Naive thymus-derived CD8-positive, alpha-beta T cell (primary cell): ENCODE measurements around the gene CACNA1D. TPM values are rescaled to one million over a fixed set of nuclear protein-coding genes. Genes with fewer than 3 reads are reported as not detected.

Experiments
- ATAC-seq, 2 donors: fragments of 150-1000 bp; cut with Tn5 transposase in 1 of 2; sonication (Bioruptor Pico), chemical (Tn5 transposase) in 1 of 2; 1 replicate in 1 of 2; 2 replicates in 1 of 2; pipeline ENCODE4 v1.10.0; 2021; ENCODE audit warnings: mild to moderate bottlenecking in 2 of 2, moderate library complexity in 2 of 2
- POLR2A ChIA-PET: fragments of 350-600 bp; sonication (Branson Sonifier 250); formaldehyde crosslinking; loops from one replicate; lab custom pipeline; 2021; ENCODE audit warnings: antibody characterized with exemption; lab: Charles Lee
- DNase-seq, 10 donors: peaks; one replicate each; pipeline versions ENCODE4 v3.0.0 to v3.0.0-alpha.2; 2020 to 2022
- H3K27ac Mint-ChIP-seq, 10 donors: one replicate each; pipeline ENCODE4 v1.8.0; 2020 to 2022; ENCODE audit warnings: mild to moderate bottlenecking in 10 of 10, mixed read lengths in 10 of 10, moderate library complexity in 4 of 10, inconsistent platforms in 1 of 10
- H3K27me3 Mint-ChIP-seq, 5 donors: one replicate each; pipeline ENCODE4 v1.8.0; 2021 to 2022; ENCODE audit warnings: mixed read lengths in 5 of 5
- H3K36me3 Mint-ChIP-seq, 3 donors: one replicate each; pipeline ENCODE4 v1.8.0; 2020 to 2022; ENCODE audit warnings: mixed read lengths in 3 of 3, mild to moderate bottlenecking in 2 of 3, inconsistent platforms in 1 of 3
- H3K4me1 Mint-ChIP-seq, 4 donors: one replicate each; pipeline ENCODE4 v1.8.0; 2021 to 2022; ENCODE audit warnings: mixed read lengths in 4 of 4
- H3K4me3 Mint-ChIP-seq, 10 donors: one replicate each; pipeline ENCODE4 v1.8.0; 2020 to 2022; ENCODE audit warnings: mild to moderate bottlenecking in 10 of 10, mixed read lengths in 10 of 10, moderate library complexity in 6 of 10, inconsistent platforms in 1 of 10
- H3K9me3 Mint-ChIP-seq, 9 donors: one replicate each; pipeline ENCODE4 v1.8.0; 2020 to 2022; ENCODE audit warnings: mixed read lengths in 9 of 9, mild to moderate bottlenecking in 3 of 9, inconsistent platforms in 1 of 9, moderate library complexity in 1 of 9
- polyA plus RNA-seq, 3 donors: library from polyadenylated mRNA; unstranded; fragments of 300-500 nt; fragmentation: Illumina TruSeq; gene quantifications; one replicate each; pipeline ENCODE4 v1.2.3, GENCODE V29; 2021
- total RNA-seq, 8 experiments: library from RNA in 2 of 8; stranded (reverse) in 2 of 8; gene quantifications; one replicate each; pipeline ENCODE4 v1.2.3 and lab custom pipeline; 2021 to 2026

Gene CACNA1D
- total and polyA plus RNA-seq, 5 experiments from 2014 or later = not detected

DNA sequence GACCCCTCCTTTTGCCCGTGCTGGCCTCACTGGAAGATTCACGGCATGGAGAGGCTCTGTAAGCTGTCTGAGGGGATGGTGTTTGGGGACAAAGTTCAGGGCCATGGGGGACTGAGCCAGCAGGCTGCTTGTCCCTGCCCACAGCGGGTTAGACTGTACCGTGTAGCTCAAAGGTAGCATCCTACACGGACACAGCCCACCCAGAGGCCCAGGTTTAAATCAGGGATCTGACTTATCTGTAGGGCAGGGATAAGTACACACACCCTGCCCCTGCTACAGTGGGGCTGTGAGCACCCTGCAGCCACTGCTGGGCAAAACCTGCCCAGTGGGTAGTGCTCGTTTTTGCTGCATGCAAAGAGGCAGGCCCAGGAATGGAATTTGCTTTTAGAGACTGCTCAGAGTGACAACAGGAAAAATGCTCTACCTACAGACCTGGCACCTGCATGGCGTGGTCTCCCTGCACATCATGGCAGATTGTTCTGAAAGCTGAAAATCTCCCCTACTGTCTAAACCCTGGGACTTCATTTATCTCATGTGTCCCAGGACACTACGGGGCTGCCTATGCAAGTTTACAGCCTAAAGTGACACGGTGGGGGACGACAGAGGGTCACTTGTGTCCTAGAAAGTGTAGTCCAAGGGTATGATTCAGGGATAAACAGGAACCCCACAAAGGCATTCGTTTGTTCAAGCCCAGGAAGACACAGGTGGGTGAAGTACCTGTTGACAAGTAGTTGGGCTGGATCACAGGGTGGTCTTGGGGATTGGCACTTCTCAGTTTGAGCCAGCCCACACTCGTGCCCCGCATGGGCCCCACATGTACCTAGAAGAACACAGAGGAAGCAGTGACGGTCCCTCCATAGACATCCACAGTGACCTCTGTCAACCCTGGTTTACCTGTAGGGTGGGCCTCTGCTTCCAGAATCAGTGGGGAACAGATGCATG, 324.1 kb downstream of the CACNA1D start:
- Mint-ChIP-seq H3K4me3 (peak overlapping the region in 1 of 10 donors; percentile 30), H3K36me3 (no peaks in the 10 kb centered on the region), H3K4me1 (no peaks in the 10 kb centered on the region), H3K9me3 (no peaks in the 10 kb centered on the region), H3K27ac (no peak overlapping the region), H3K27me3 (peaks cover 0 to 10% (median 3%) of the 10 kb centered on the region in 5 donors)
- POLR2A ChIA-PET = no interaction called here
- DNase-seq (no peak), ATAC-seq (no peak)

DNA sequence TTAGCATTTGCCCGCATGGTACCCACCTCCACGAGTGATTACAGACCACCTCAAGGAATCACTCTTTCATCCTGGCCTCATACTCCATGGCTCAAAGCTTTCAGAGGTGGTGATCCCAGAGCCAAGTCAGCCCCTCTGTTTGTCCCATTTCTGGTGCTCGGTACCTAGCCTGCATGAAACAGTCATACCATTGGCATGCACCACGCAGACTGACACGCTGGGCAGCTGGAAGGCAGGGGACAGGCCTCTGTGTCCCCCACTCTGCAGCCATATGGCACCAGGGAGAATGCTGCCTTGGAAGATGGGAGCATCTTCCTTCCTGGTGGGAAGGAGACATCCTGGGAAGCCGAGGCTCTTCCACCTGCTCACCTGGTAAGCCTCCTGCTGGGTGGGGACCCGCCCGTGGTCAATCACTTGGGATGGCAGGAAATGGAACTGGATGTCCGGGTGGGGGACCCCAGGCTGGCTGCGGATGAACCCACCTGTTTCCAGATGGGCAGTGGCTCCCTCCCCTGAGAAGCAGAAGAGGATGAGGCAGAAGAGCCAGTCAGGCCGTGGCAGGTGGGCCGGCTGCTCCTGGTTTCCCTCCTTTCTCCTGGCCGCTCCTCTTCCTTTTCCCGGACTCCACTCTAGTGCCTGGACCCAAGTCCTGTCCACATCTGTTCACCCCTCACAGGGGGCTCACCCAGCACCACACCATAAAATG, 324.9 kb downstream of the CACNA1D start:
- no peak overlapping the region for H3K27ac Mint-ChIP-seq
- H3K36me3 Mint-ChIP-seq = no peaks in the 10 kb centered on the region
- H3K4me3 Mint-ChIP-seq = no peak overlapping the region
- POLR2A ChIA-PET = no interaction called here
- H3K4me1 Mint-ChIP-seq = no peaks in the 10 kb centered on the region
- DNase-seq (no peak), ATAC-seq (no peak)
- peaks cover 0 to 10% (median 3%) of the 10 kb centered on the region in 5 donors for H3K27me3 Mint-ChIP-seq
- no peaks in the 10 kb centered on the region for H3K9me3 Mint-ChIP-seq

DNA sequence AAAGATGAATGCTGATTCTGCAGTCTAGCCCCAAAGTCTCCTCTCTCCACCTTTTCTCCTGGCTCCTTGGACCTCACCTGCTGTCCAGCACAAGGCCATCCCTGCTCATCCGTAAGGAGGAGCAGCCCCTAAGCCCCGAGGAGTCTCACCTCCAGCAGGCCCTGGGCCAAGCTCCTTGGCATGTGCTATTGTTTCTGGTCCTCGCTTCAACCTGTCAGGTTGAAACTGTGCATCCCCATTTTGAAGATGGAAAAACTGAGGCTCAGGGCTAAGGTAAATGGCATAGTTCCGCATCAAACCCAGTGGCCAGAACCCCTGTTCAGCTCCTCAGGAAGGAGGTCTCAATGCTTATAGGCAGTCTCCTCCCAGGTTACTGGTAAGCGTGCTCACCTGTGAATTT, 325.7 kb downstream of the CACNA1D start:
- DNase-seq (no peak), ATAC-seq (no peak)
- no peaks in the 10 kb centered on the region for H3K9me3 Mint-ChIP-seq
- no peak overlapping the region for H3K27ac Mint-ChIP-seq
- H3K27me3 Mint-ChIP-seq = peaks cover 0 to 12% (median 3%) of the 10 kb centered on the region in 5 donors
- H3K4me3 Mint-ChIP-seq = no peak overlapping the region
- POLR2A ChIA-PET = no interaction called here
- no peaks in the 10 kb centered on the region for H3K36me3 Mint-ChIP-seq
- H3K4me1 Mint-ChIP-seq = no peaks in the 10 kb centered on the region

DNA sequence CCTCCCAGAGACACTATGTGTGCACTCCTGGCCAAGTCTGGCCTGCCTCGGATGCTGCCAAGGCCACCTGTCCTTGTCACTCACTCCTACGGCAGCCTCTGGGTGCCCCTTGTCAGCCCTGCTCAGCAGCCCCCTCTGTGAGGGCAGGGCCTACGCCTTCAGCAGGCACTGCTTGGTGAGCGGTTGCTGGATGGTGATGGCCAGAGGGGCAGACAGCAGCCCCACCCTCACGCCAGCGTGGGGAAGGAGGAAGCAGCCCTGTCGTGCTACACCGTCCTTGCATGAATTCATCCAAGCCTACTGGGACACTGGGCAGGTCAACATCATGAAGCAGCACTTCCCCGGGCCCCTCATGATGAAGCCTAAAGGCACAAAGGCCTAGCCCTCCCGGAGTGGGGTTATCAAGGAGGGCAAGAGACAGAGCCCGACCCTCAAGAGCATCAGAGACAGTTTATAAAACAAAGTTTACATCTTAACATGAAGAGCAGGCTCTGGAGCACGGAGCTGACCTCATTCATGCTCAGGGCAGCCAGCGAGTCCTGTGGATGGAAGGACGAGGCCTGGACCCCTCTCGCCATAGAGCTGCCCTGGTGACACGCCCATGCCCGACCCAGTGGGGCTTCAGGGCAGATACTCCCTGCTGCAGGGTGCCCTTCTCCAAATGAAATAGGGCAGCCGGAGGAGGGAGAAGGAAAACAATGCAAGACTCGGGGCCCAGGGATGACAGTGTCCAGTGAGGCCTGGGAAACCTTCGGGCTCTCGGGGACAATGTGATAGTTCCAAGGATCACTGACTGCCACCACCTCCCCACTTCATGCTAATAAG, 326.6 kb downstream of the CACNA1D start:
- POLR2A ChIA-PET = no interaction called here
- ATAC-seq (no peak), DNase-seq (no peak)
- Mint-ChIP-seq H3K36me3 (no peaks in the 10 kb centered on the region), H3K9me3 (no peaks in the 10 kb centered on the region), H3K4me3 (no peak overlapping the region), H3K4me1 (no peaks in the 10 kb centered on the region), H3K27me3 (peaks cover 0 to 12% (median 3%) of the 10 kb centered on the region in 5 donors), H3K27ac (no peak overlapping the region)

DNA sequence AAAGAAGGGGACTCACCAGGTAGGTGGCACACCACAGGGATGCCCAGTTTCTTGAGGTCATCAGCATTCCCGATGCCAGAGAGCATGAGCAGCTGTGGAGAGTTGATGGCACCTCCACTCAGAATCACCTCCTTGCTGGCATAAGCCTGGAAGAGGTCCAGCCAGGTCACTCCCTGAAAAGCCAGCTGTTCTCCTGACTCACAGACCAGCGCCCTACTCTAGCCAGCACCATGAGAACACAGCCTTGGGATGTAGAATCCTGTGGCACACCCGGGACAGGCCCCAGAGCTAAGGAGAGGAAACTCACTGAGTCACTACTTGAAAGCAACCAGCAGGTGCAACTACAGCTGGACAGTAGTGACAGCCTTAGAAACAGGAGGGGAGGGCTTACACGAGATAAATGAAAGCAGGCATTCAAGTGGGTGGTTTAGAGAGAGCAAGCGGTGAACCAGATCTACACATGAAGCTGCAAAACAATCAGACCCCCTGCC, 327.3 kb downstream of the CACNA1D start:
- POLR2A ChIA-PET = no interaction called here
- DNase-seq = no peak
- Mint-ChIP-seq H3K27ac (no peak overlapping the region), H3K9me3 (no peaks in the 10 kb centered on the region), H3K4me3 (no peak overlapping the region), H3K36me3 (no peaks in the 10 kb centered on the region), H3K27me3 (peaks cover 0 to 12% (median 3%) of the 10 kb centered on the region in 5 donors), H3K4me1 (no peaks in the 10 kb centered on the region)
- ATAC-seq = no peak

DNA sequence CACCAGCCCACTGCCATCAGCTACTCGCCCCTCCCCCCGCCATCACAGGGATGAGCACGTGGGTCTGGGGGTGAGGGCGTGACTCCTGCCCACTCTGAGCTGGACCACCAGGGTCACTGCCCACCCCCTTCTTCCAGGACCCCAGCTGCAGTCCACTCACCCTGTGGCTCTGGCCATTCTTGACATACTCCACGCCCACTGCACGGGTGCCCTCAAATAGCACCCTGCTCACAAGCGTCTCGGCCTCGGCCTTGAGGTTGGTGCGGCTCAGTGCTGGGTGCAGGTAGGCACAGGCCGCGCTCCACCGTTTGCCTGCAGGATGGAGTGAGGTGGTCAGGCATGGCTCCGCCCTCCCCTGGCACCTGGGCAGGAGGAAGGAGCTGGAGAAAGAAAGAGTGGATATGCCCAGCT, 327.9 kb downstream of the CACNA1D start:
- DNase-seq (no peak), ATAC-seq (no peak)
- no peak overlapping the region for H3K4me3 Mint-ChIP-seq
- H3K36me3 Mint-ChIP-seq = no peaks in the 10 kb centered on the region
- H3K9me3 Mint-ChIP-seq = no peaks in the 10 kb centered on the region
- POLR2A ChIA-PET = no interaction called here
- peaks cover 0 to 10% (median 3%) of the 10 kb centered on the region in 5 donors for H3K27me3 Mint-ChIP-seq
- H3K4me1 Mint-ChIP-seq = no peaks in the 10 kb centered on the region
- no peak overlapping the region for H3K27ac Mint-ChIP-seq

DNA sequence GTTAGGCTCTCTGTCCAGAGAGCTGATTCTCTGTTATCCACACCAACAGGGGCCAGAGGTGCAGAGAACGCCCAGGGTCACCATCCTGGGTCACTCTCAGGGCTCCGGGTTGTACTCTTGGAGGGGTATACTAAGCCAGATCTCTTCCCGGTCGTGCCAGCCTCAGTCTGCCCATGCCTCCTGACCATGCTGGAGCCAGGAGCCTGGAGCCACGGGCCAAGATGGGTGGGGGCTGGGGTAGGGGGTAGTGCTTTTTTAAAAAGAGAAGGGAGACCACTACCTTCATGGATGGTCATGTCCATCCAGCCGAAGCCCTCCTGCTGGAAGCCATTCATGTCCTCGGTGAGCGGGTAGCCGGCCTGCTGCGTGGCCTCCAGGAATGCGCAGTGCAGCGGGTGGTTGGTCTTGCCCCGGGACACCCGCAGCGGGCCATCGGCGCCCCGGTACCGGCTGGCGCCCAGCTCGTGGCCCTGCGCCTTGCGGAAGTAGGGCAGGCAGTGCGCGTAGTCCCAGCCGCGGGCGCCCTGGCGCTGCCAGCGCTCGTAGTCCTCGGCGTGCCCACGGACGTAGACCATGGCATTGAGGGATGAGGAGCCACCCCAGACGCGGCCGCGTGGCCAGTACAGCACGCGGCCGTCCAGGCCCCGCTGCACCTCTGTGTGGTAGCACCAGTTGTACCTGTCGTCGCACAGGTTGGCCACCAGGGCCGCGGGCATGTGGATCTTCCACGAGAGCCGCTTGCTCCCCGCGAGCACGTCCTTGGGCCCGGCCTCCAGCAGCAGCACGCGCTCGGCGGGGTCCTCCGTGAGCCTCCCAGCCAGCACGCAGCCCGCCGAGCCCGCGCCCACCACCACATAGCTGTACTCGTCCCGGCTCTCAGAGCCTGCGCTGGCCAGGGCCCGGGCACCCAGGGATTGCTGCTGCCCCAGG, 328.9 kb downstream of the CACNA1D start:
- H3K4me3 Mint-ChIP-seq = no peak overlapping the region
- POLR2A ChIA-PET = no interaction called here
- no peak for ATAC-seq

DNA sequence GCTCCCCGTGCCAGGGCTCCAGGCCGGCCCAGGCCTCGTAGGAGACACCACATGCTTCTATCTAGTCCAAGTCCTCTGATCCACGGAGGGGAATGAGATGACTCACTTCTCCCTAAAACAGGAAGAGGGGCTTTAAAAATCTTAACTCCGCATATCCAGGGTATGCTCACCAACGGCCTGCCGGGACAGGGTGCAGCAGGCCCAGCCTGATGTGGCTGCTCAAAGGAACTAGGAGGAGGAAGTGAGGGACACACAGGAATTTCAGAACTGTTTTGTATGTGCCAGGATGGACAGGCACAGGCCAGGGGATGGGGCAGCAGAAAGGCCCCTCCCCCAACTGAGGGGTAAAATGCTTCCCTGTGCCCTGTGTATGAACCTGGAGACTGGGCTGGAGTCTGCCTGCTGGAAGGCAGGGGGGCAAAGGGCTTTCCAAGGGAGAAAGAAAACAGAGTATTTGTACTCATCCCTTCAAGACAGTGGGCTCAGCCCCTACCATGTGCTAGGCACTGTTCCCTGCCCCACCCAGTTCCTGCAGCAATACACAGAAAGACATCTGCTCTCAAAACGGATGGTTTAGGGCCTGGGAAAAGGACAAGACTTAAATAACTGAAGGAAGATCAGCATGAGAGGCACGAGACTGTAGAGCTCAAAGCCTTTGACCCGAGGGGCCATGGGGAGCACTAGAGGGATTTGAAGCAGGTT, 329.7 kb downstream of the CACNA1D start:
- DNase-seq = no peak
- POLR2A ChIA-PET = no interaction called here
- Mint-ChIP-seq H3K27ac (no peak overlapping the region), H3K9me3 (no peaks in the 10 kb centered on the region), H3K4me3 (no peak overlapping the region), H3K27me3 (peaks cover 0 to 3% (median 0%) of the 10 kb centered on the region in 5 donors), H3K36me3 (no peaks in the 10 kb centered on the region), H3K4me1 (no peaks in the 10 kb centered on the region)
- no peak for ATAC-seq

More for the DNA sequence above, 328.9 kb downstream of the CACNA1D start:
- H3K9me3 Mint-ChIP-seq = no peaks in the 10 kb centered on the region
- no peak overlapping the region for H3K27ac Mint-ChIP-seq
- no peak for DNase-seq
- peaks cover 0 to 6% (median 0%) of the 10 kb centered on the region in 5 donors for H3K27me3 Mint-ChIP-seq
- H3K36me3 Mint-ChIP-seq = no peaks in the 10 kb centered on the region
- H3K4me1 Mint-ChIP-seq = no peaks in the 10 kb centered on the region

DNA sequence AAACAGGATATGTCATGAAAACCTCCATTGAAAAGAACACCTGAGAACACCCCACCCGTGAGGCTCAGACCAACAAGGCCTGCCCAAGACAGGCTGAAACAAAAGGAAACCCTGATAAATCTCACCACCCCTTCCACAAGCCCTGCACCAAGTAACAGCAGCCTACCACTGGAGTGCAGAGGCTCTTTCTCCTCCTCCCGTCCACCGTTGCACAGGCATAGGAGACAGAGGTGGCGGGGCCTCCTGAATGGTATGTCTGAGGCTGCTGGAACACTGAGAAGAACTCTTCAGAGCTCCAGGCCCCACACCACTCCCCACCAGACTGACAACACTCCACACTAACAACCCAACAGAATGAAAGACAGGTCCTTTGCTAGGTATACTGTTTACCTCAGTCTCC, 330.4 kb downstream of the CACNA1D start:
- H3K27me3 Mint-ChIP-seq = peaks cover 0 to 3% (median 0%) of the 10 kb centered on the region in 5 donors
- ATAC-seq = no peak
- H3K36me3 Mint-ChIP-seq = no peaks in the 10 kb centered on the region
- DNase-seq = no peak
- POLR2A ChIA-PET = no interaction called here
- H3K9me3 Mint-ChIP-seq = no peaks in the 10 kb centered on the region
- no peak overlapping the region for H3K27ac Mint-ChIP-seq
- no peak overlapping the region for H3K4me3 Mint-ChIP-seq
- no peaks in the 10 kb centered on the region for H3K4me1 Mint-ChIP-seq

DNA sequence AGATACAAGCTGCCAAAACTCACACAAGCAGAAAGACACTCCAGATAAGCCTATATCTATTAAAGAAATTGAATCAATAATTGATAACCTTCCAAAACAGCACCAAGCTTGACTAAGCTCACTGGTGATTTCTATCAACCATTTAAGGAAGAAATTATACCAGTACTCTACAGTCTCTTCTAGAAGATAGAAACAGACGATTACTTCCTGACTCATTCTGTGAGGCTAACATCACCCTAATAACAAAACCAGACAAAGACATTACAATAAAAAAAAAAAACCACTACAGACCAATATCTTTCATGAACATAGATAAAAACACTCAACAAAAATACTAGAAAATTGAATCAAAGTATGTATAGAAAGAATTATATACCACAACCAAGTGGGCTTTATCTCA, 331.6 kb downstream of the CACNA1D start:
- Mint-ChIP-seq H3K9me3 (no peaks in the 10 kb centered on the region), H3K27me3 (peaks cover 0 to 3% (median 0%) of the 10 kb centered on the region in 5 donors), H3K4me1 (no peaks in the 10 kb centered on the region), H3K27ac (no peak overlapping the region), H3K36me3 (no peaks in the 10 kb centered on the region), H3K4me3 (no peak overlapping the region)
- ATAC-seq (no peak), DNase-seq (no peak)
- POLR2A ChIA-PET = no interaction called here

DNA sequence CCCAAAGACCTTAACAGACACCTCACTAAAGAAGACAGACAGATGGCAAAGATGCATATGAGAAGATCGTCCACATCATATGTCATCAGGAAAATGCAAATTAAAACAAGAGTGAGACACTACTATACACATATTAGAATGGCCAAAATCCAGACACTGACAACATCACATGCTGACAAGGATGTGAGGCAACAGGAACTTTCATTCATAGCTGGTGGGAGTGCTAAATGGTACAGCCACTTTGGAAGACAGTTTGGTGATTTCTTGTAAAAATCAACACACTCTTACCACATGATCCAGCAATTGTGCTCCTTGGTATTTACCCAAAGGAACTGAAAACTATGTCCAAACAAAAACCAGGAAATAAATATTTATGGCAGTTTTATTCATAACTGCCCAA, 334.2 kb downstream of the CACNA1D start:
- H3K27ac Mint-ChIP-seq = no peak overlapping the region
- H3K36me3 Mint-ChIP-seq = no peaks in the 10 kb centered on the region
- peaks cover 0 to 2% (median 0%) of the 10 kb centered on the region in 4 donors for H3K4me1 Mint-ChIP-seq
- H3K27me3 Mint-ChIP-seq = peaks cover 0 to 3% (median 0%) of the 10 kb centered on the region in 5 donors
- no peak for DNase-seq
- no peak overlapping the region for H3K4me3 Mint-ChIP-seq
- POLR2A ChIA-PET = no interaction called here
- no peak for ATAC-seq
- H3K9me3 Mint-ChIP-seq = no peaks in the 10 kb centered on the region
